HCT116 (cell line): ENCODE data around the gene RASGRF1. TPM values are rescaled to one million over a fixed set of nuclear protein-coding genes. Genes with fewer than 3 reads are reported as not detected.

ENCODE experiments used
- ATAC-seq: fragments of 200-7000 bp; cut with Tn5 transposase; 2 replicates; pipeline ENCODE4 v1.9.1; 2020; ENCODE audit warnings: mild to moderate bottlenecking, moderate library complexity
- BruUV-seq: library from RNA; stranded (reverse); fragments of 400-500 nt; replicated peaks from 2 replicates; lab custom pipeline; 2021; lab: Mats Ljungman, UMichigan
- CTCF ChIA-PET: fragments of 300-600 bp; sonication (Branson Sonifier 250); formaldehyde crosslinking; loops from one replicate; lab custom pipeline; 2021; ENCODE audit warnings: antibody characterized with exemption; lab: Charles Lee
- POLR2A ChIA-PET: fragments of 300-600, 350-600 bp; sonication (Branson Sonifier 250); formaldehyde crosslinking; loops from one replicate; lab custom pipeline; 2021; ENCODE audit warnings: antibody characterized with exemption; lab: Charles Lee
- RAD21 ChIA-PET, 2 experiments: fragments of 300-600 bp; sonication (Branson Sonifier 250); formaldehyde crosslinking; loops; one replicate each; lab custom pipeline; 2023; ENCODE audit warnings: low total read pairs in 2 of 2; ENCODE audit not compliant: uncharacterized antibody in 2 of 2, unreplicated experiment in 2 of 2, low non-redundant PET in 1 of 2; lab: Charles Lee
- DNase-seq: peaks from one replicate; pipeline ENCODE4 v3.0.0-alpha.2; 2010; ENCODE audit warnings: low read depth, low spot score
- H2AFZ ChIP-seq: fragments of 200-600 bp; shearing (Covaris generic), sonication (generic); 2 replicates; pipeline ENCODE4 v1.6.1; 2017; ENCODE audit warnings: low read depth, mixed run types, mixed read lengths, antibody characterized with exemption, low read length; ENCODE audit not compliant: poor library complexity, severe bottlenecking
- H3K27ac ChIP-seq: 2 replicates; pipeline ENCODE4 v1.5.1; 2012; ENCODE audit warnings: low read depth, low read length
- H3K27me3 ChIP-seq: fragments of 200-600 bp; sonication (generic); 2 replicates; pipeline ENCODE4 v1.6.1; 2016; ENCODE audit warnings: mixed run types, low read length, mixed read lengths; ENCODE audit not compliant: insufficient read depth
- H3K36me3 ChIP-seq, 2 experiments: fragments of 200-500 bp in 1 of 2; fragments of 200-600 bp in 1 of 2; sonication (Bioruptor generic) in 1 of 2; sonication (generic) in 1 of 2; 2 replicates each; pipeline versions ENCODE4 v1.5.1 to v1.6.1; 2014 to 2016; ENCODE audit warnings: low read length in 2 of 2, inconsistent platforms in 1 of 2, mixed read lengths in 1 of 2, mixed run types in 1 of 2; ENCODE audit not compliant: insufficient read depth in 2 of 2, control insufficient read depth in 1 of 2
- H3K4me1 ChIP-seq, 2 experiments: fragments of 200-600 bp in 1 of 2; sonication (generic) in 1 of 2; 2 replicates each; pipeline versions ENCODE4 v1.5.1 to v1.6.1; 2012 to 2017; ENCODE audit warnings: low read length in 2 of 2, inconsistent platforms in 1 of 2, mild to moderate bottlenecking in 1 of 2, mixed read lengths in 1 of 2, mixed run types in 1 of 2, moderate library complexity in 1 of 2; ENCODE audit not compliant: insufficient read depth in 2 of 2, control insufficient read depth in 1 of 2
- H3K4me2 ChIP-seq: fragments of 200-600 bp; sonication (generic); 2 replicates; pipeline ENCODE4 v1.6.1; 2017; ENCODE audit warnings: mixed run types, low read length, mixed read lengths
- H3K4me3 ChIP-seq, 2 experiments: fragments of 200-600 bp in 1 of 2; sonication (generic) in 1 of 2; replicated peaks in 1 of 2; 2 replicates each; pipeline ENCODE4 v1.5.1; 2011 to 2016; ENCODE audit warnings: low read length in 2 of 2, control low read depth in 1 of 2, low read depth in 1 of 2, mild to moderate bottlenecking in 1 of 2, mixed read lengths in 1 of 2, mixed run types in 1 of 2
- H3K79me2 ChIP-seq: fragments of 200-600 bp; sonication (generic); 2 replicates; pipeline ENCODE4 v1.6.1; 2017; ENCODE audit warnings: mild to moderate bottlenecking, mixed run types, low read length, moderate library complexity, mixed read lengths; ENCODE audit not compliant: insufficient read depth
- H3K9ac ChIP-seq: fragments of 200-600 bp; sonication (generic); 2 replicates; pipeline ENCODE4 v1.6.1; 2016; ENCODE audit warnings: low read length, mixed read lengths
- H3K9me2 ChIP-seq: fragments of 200-600 bp; sonication (generic), shearing (Covaris generic); 2 replicates; pipeline ENCODE4 v1.6.1; 2017; ENCODE audit warnings: mixed run types, mild to moderate bottlenecking, moderate library complexity; ENCODE audit not compliant: insufficient read depth
- H3K9me3 ChIP-seq, 2 experiments: fragments of 200-500 bp in 1 of 2; fragments of 200-600 bp in 1 of 2; sonication (Bioruptor generic) in 1 of 2; sonication (generic) in 1 of 2; 2 replicates each; pipeline ENCODE4 v1.6.1; 2014 to 2017; ENCODE audit warnings: low read length in 2 of 2, mixed read lengths in 2 of 2, inconsistent platforms in 1 of 2, low read depth in 1 of 2, mild to moderate bottlenecking in 1 of 2, mixed run types in 1 of 2, moderate library complexity in 1 of 2; ENCODE audit not compliant: control insufficient read depth in 1 of 2, insufficient read depth in 1 of 2
- H4K20me1 ChIP-seq: fragments of 200-600 bp; sonication (generic), shearing (Covaris generic); 2 replicates; pipeline ENCODE4 v1.6.1; 2017; ENCODE audit warnings: mixed run types, mild to moderate bottlenecking, moderate library complexity; ENCODE audit not compliant: insufficient read depth
- CBX3 ChIP-seq: IDR thresholded peaks from 2 replicates; pipeline ENCODE4 v1.6.1; 2012; ENCODE audit warnings: low read depth
- CEBPB ChIP-seq: IDR thresholded peaks from 2 replicates; pipeline ENCODE4 v1.6.1; 2012; ENCODE audit warnings: low read depth
- ELF1 ChIP-seq: IDR thresholded peaks from 2 replicates; pipeline ENCODE4 v1.6.1; 2012; ENCODE audit warnings: low read depth, borderline replicate concordance
- EZH2 ChIP-seq: fragments of 200-600 bp; sonication (generic); IDR thresholded peaks from 2 replicates; pipeline ENCODE4 v1.6.1; 2017; ENCODE audit warnings: antibody characterized with exemption, mixed run types
- EZH2phosphoT487 ChIP-seq: fragments of 200-600 bp; IDR thresholded peaks from 2 replicates; pipeline ENCODE4 v1.6.1; 2018; ENCODE audit warnings: antibody characterized with exemption, borderline replicate concordance
- FOSL1 ChIP-seq: IDR thresholded peaks from 2 replicates; pipeline ENCODE4 v1.6.1; 2012; ENCODE audit warnings: low read depth
- JUND ChIP-seq: IDR thresholded peaks from 2 replicates; pipeline ENCODE4 v1.6.1; 2012
- MAX ChIP-seq: IDR thresholded peaks from 2 replicates; pipeline ENCODE4 v1.6.1; 2012
- POLR2A ChIP-seq: IDR thresholded peaks from 2 replicates; pipeline ENCODE4 v1.7.0; 2011; ENCODE audit warnings: borderline replicate concordance; ENCODE audit not compliant: insufficient read depth, insufficient read length; ENCODE audit errors: extremely low read depth
- POLR2AphosphoS5 ChIP-seq: IDR thresholded peaks from 2 replicates; pipeline ENCODE4 v1.6.1; 2011; ENCODE audit warnings: mild to moderate bottlenecking, low read depth, low read length, moderate library complexity
- RAD21 ChIP-seq: IDR thresholded peaks from 2 replicates; pipeline ENCODE4 v1.6.1; 2012; ENCODE audit warnings: low read depth, mild to moderate bottlenecking
- SIN3A ChIP-seq: IDR thresholded peaks from 2 replicates; pipeline ENCODE4 v1.6.1; 2012; ENCODE audit warnings: low read depth
- SP1 ChIP-seq: IDR thresholded peaks from 2 replicates; pipeline ENCODE4 v1.6.1; 2012; ENCODE audit warnings: low read depth
- SRF ChIP-seq: IDR thresholded peaks from 2 replicates; pipeline ENCODE4 v1.6.1; 2012; ENCODE audit warnings: low read depth
- TCF7L2 ChIP-seq: IDR thresholded peaks from 2 replicates; pipeline ENCODE4 v1.7.0; 2011; ENCODE audit warnings: borderline replicate concordance, inconsistent platforms; ENCODE audit not compliant: insufficient read depth, insufficient read length; ENCODE audit errors: extremely low read depth
- YY1 ChIP-seq: IDR thresholded peaks from 2 replicates; pipeline ENCODE4 v1.6.1; 2011; ENCODE audit warnings: low read length, low read depth, moderate library complexity, mild to moderate bottlenecking; ENCODE audit not compliant: insufficient replicate concordance; ENCODE audit errors: extremely low read depth
- ZBTB33 ChIP-seq: IDR thresholded peaks from 2 replicates; pipeline ENCODE4 v1.6.1; 2011; ENCODE audit warnings: mild to moderate bottlenecking, low read length, moderate library complexity; ENCODE audit not compliant: insufficient replicate concordance; ENCODE audit errors: extremely low read depth
- ZNF274 ChIP-seq: fragments of 200-500 bp; sonication (Bioruptor generic); IDR thresholded peaks from 2 replicates; pipeline ENCODE4 v1.6.1; 2014; ENCODE audit warnings: mild to moderate bottlenecking, low read depth, low read length, inconsistent platforms
- intact Hi-C: fragments of 100-400 bp; cut with micrococcal nuclease; formaldehyde crosslinking; loops from 2 replicates; pipeline ENCODE4 v1.10.0; 2022
- total RNA-seq: library from RNA; stranded (reverse); gene quantifications from one replicate; pipeline ENCODE4 v1.2.1, GENCODE V29; 2021; ENCODE audit not compliant: unreplicated experiment
- TF ChIP-seq, protein P1 (sequence below), 3 experiments: fragments of 200-600 bp in 1 of 3; sonication (generic) in 1 of 3; IDR thresholded peaks in 2 of 3; conservative IDR thresholded peaks in 1 of 3; 2 replicates each; pipeline ENCODE4 v1.5.1; 2012 to 2017; ENCODE audit warnings: low read depth in 2 of 3, low read length in 2 of 3, antibody characterized with exemption in 1 of 3, borderline replicate concordance in 1 of 3, control low read depth in 1 of 3, mild to moderate bottlenecking in 1 of 3, mixed read lengths in 1 of 3, mixed run types in 1 of 3, moderate library complexity in 1 of 3; ENCODE audit not compliant: insufficient read depth in 1 of 3

RASGRF1 gene
- total RNA-seq, 1 experiment from 2014 or later, result 2.4 TPM

GRCh38 chr15:78922527-78922926 is 168.1 kb downstream of the RASGRF1 start:
- DNase-seq (no peak), ATAC-seq (no peak)
- H3K4me2 ChIP-seq, result no peak overlapping the region
- RAD21 ChIA-PET, result no interaction called here
- H3K4me3 ChIP-seq, result no peak overlapping the region
- CTCF ChIA-PET, result no interaction called here
- no TSS peak for BruUV-seq
- no peaks in the 10 kb centered on the region for H4K20me1 ChIP-seq
- H2AFZ ChIP-seq, result no peak overlapping the region
- no peak overlapping the region for H3K9ac ChIP-seq
- no peak for TF ChIP-seq MAX
- no peak for TF ChIP-seq RAD21
- TF ChIP-seq CBX3, result no peak
- TF ChIP-seq POLR2A, result no peak
- no peak for TF ChIP-seq EZH2phosphoT487
- no peak for TF ChIP-seq ZBTB33
- TF ChIP-seq YY1, result no peak
- no peak for TF ChIP-seq ZNF274
- TF ChIP-seq SIN3A, result no peak
- H3K27me3 ChIP-seq, result no peaks in the 10 kb centered on the region
- intact Hi-C loops, result no loop called here
- POLR2A ChIA-PET, result no interaction called here
- peaks cover 5 to 26% of the 10 kb centered on the region in 2 experiments for H3K36me3 ChIP-seq
- no peaks in the 10 kb centered on the region for H3K79me2 ChIP-seq
- H3K27ac ChIP-seq, result no peak overlapping the region
- no peaks in the 10 kb centered on the region for H3K9me3 ChIP-seq
- no peaks in the 10 kb centered on the region for H3K4me1 ChIP-seq
- H3K9me2 ChIP-seq, result no peaks in the 10 kb centered on the region

- Histone ChIP-seq H3K36me3 (peaks cover 5 to 26% of the 10 kb centered on the region in 2 experiments), H4K20me1 (no peaks in the 10 kb centered on the region), H3K4me1 (no peaks in the 10 kb centered on the region), H3K9me2 (no peaks in the 10 kb centered on the region), H3K4me3 (no peak overlapping the region), H3K27me3 (no peaks in the 10 kb centered on the region), H3K79me2 (no peaks in the 10 kb centered on the region), H3K9me3 (no peaks in the 10 kb centered on the region), H3K9ac (no peak overlapping the region), H3K4me2 (no peak overlapping the region), H3K27ac (no peak overlapping the region), H2AFZ (no peak overlapping the region)
- RAD21 ChIA-PET, result no interaction called here
- intact Hi-C loops, result no loop called here
- CTCF ChIA-PET, result no interaction called here
- POLR2A ChIA-PET, result no interaction called here
- DNase-seq, result no peak
- BruUV-seq, result no TSS peak
- ATAC-seq, result no peak
- no peak for TF ChIP-seq SP1
- TF ChIP-seq JUND, result no peak
- TF ChIP-seq SIN3A, result no peak
- TF ChIP-seq FOSL1, result no peak
- TF ChIP-seq POLR2AphosphoS5, result no peak
- TF ChIP-seq EZH2, result no peak
- TF ChIP-seq SRF, result no peak
- TF ChIP-seq YY1, result no peak
- TF ChIP-seq TCF7L2, result no peak
- TF ChIP-seq ZNF274, result no peak
- TF ChIP-seq CEBPB, result no peak
- TF ChIP-seq, protein P1, sequence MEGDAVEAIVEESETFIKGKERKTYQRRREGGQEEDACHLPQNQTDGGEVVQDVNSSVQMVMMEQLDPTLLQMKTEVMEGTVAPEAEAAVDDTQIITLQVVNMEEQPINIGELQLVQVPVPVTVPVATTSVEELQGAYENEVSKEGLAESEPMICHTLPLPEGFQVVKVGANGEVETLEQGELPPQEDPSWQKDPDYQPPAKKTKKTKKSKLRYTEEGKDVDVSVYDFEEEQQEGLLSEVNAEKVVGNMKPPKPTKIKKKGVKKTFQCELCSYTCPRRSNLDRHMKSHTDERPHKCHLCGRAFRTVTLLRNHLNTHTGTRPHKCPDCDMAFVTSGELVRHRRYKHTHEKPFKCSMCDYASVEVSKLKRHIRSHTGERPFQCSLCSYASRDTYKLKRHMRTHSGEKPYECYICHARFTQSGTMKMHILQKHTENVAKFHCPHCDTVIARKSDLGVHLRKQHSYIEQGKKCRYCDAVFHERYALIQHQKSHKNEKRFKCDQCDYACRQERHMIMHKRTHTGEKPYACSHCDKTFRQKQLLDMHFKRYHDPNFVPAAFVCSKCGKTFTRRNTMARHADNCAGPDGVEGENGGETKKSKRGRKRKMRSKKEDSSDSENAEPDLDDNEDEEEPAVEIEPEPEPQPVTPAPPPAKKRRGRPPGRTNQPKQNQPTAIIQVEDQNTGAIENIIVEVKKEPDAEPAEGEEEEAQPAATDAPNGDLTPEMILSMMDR (IDR thresholded peaks at IDR 0.05 in 2 of 3, conservative IDR thresholded peaks at IDR 0.05 in 1 of 3; ENCODE audit: borderline replicate concordance in 1 of 3, insufficient read depth in 1 of 3, low read depth in 2 of 3, low read length in 2 of 3), result no peak
- no peak for TF ChIP-seq RAD21
- no peak for TF ChIP-seq ELF1
- TF ChIP-seq EZH2phosphoT487, result no peak
Measured at GRCh38 chr15:78921940-78922339, 168.6 kb downstream of the RASGRF1 start.
